Measurements from ENCODE around the gene MS4A10. TPM values are rescaled to one million over a fixed set of nuclear protein-coding genes. Genes with fewer than 3 reads are reported as not detected.

Gene MS4A10
- total RNA-seq, 1 donor from 2014 or later, result not detected

- Mint-ChIP-seq H3K27me3 (ENCODE audit: unreplicated experiment) (peaks cover 10% of the 10 kb centered on the region), H3K27ac (ENCODE audit: unreplicated experiment) (no peak overlapping the region), H3K36me3 (ENCODE audit: low read depth, unreplicated experiment) (peaks cover 17% of the 10 kb centered on the region), H3K9me3 (ENCODE audit: unreplicated experiment) (peaks cover 13% of the 10 kb centered on the region), H3K4me1 (ENCODE audit: unreplicated experiment) (no peaks in the 10 kb centered on the region), H3K4me3 (ENCODE audit: unreplicated experiment) (no peak overlapping the region)
- TF ChIP-seq CTCF (IDR thresholded peaks at IDR 0.05; ENCODE audit: unreplicated experiment), result no peak
- no peak for DNase-seq (ENCODE audit: low spot score)
Observed at GRCh38 chr11:60791153-60791933, 6.2 kb downstream of the MS4A10 start.

- no peak for TF ChIP-seq CTCF (IDR thresholded peaks at IDR 0.05; ENCODE audit: unreplicated experiment)
- Mint-ChIP-seq H3K4me3 (ENCODE audit: unreplicated experiment) (no peak overlapping the region), H3K27me3 (ENCODE audit: unreplicated experiment) (peaks cover 8% of the 10 kb centered on the region), H3K36me3 (ENCODE audit: low read depth, unreplicated experiment) (peaks cover 17% of the 10 kb centered on the region), H3K9me3 (ENCODE audit: unreplicated experiment) (peaks cover 13% of the 10 kb centered on the region), H3K4me1 (ENCODE audit: unreplicated experiment) (no peaks in the 10 kb centered on the region), H3K27ac (ENCODE audit: unreplicated experiment) (no peak overlapping the region)
- DNase-seq (ENCODE audit: low spot score), result no peak
Observed at GRCh38 chr11:60792521-60792920, 7.4 kb downstream of the MS4A10 start.

- peaks cover 17% of the 10 kb centered on the region for H3K36me3 Mint-ChIP-seq (ENCODE audit: low read depth, unreplicated experiment)
- H3K4me3 Mint-ChIP-seq (ENCODE audit: unreplicated experiment), result peak overlapping the region; percentile 29
- no peak for TF ChIP-seq CTCF (IDR thresholded peaks at IDR 0.05; ENCODE audit: unreplicated experiment)
- H3K4me1 Mint-ChIP-seq (ENCODE audit: unreplicated experiment), result no peaks in the 10 kb centered on the region
- DNase-seq (ENCODE audit: low spot score), result no peak
- H3K9me3 Mint-ChIP-seq (ENCODE audit: unreplicated experiment), result peaks cover 13% of the 10 kb centered on the region
- no peak overlapping the region for H3K27ac Mint-ChIP-seq (ENCODE audit: unreplicated experiment)
- H3K27me3 Mint-ChIP-seq (ENCODE audit: unreplicated experiment), result peaks cover 7% of the 10 kb centered on the region
Observed at GRCh38 chr11:60795291-60795690, 10.2 kb downstream of the MS4A10 start.

GRCh38 chr11:60797846-60798630 lies 12.9 kb downstream of the MS4A10 start:
- TF ChIP-seq CTCF (IDR thresholded peaks at IDR 0.05; ENCODE audit: unreplicated experiment), result no peak
- DNase-seq (ENCODE audit: low spot score), result no peak
- H3K36me3 Mint-ChIP-seq (ENCODE audit: low read depth, unreplicated experiment), result peaks cover 4% of the 10 kb centered on the region
- no peaks in the 10 kb centered on the region for H3K9me3 Mint-ChIP-seq (ENCODE audit: unreplicated experiment)
- H3K4me1 Mint-ChIP-seq (ENCODE audit: unreplicated experiment), result no peaks in the 10 kb centered on the region
- H3K4me3 Mint-ChIP-seq (ENCODE audit: unreplicated experiment), result no peak overlapping the region
- H3K27me3 Mint-ChIP-seq (ENCODE audit: unreplicated experiment), result peaks cover 7% of the 10 kb centered on the region
- H3K27ac Mint-ChIP-seq (ENCODE audit: unreplicated experiment), result no peak overlapping the region

GRCh38 chr11:60798631-60799030 lies 13.5 kb downstream of the MS4A10 start:
- peaks cover 4% of the 10 kb centered on the region for H3K36me3 Mint-ChIP-seq (ENCODE audit: low read depth, unreplicated experiment)

More at GRCh38 chr11:60798631-60799030, 13.5 kb downstream of the MS4A10 start:
- TF ChIP-seq CTCF (IDR thresholded peaks at IDR 0.05; ENCODE audit: unreplicated experiment), result no peak
- Mint-ChIP-seq H3K27me3 (ENCODE audit: unreplicated experiment) (peaks cover 7% of the 10 kb centered on the region), H3K9me3 (ENCODE audit: unreplicated experiment) (no peaks in the 10 kb centered on the region), H3K27ac (ENCODE audit: unreplicated experiment) (no peak overlapping the region), H3K4me3 (ENCODE audit: unreplicated experiment) (no peak overlapping the region), H3K4me1 (ENCODE audit: unreplicated experiment) (no peaks in the 10 kb centered on the region)
- DNase-seq (ENCODE audit: low spot score), result no peak
